DMS153 (cell line): Measurements from ENCODE around the gene CFAP46.
A peak's percentile ranks its signal among the peaks of the same experiment; 100 is the strongest.
"Not testable (repeated sequence)": the region's sequence is repeated elsewhere in the genome, so short reads cannot be mapped to it uniquely, and the experiment has no call there.

ENCODE experiments used
- DNase-seq: peaks from one replicate; lab custom pipeline; 2025; lab: John Stamatoyannopoulos, UW

Gene CFAP46

DNA sequence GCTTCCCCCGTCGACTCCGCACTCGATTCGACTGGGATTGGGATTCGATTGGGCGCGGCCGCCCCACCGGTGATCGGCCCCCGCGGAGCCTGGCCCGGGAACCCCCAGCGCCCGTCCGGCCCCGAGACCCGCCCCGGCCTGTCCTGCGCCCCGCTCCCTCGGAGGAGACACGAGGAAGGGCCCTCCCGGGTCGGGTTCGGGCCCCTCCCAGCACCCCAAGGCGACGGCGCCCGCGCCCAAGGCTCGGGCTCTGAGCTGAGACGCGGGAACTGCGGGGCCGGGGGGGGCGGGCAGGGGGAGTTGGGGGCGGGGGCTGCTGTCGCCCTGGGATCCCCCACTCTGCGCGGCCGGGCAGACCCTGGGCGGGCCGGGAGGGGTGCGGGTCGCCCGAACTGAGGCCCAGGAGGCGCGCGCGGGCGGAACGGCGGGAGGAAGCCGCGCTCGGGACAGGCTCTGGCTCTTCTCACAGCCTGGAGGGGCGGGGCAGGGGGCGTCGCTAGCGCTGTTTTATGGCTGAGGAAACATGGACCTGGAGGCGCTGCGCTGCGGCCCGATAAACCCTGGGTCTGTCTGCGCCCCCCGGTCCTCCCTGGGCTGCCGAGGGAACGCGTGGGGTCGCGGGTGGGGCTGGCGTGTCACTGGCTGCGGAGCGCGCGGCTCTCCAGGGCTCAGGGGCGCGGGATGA, 154.7 kb downstream of the CFAP46 start:
- DNase-seq = no peak

DNA sequence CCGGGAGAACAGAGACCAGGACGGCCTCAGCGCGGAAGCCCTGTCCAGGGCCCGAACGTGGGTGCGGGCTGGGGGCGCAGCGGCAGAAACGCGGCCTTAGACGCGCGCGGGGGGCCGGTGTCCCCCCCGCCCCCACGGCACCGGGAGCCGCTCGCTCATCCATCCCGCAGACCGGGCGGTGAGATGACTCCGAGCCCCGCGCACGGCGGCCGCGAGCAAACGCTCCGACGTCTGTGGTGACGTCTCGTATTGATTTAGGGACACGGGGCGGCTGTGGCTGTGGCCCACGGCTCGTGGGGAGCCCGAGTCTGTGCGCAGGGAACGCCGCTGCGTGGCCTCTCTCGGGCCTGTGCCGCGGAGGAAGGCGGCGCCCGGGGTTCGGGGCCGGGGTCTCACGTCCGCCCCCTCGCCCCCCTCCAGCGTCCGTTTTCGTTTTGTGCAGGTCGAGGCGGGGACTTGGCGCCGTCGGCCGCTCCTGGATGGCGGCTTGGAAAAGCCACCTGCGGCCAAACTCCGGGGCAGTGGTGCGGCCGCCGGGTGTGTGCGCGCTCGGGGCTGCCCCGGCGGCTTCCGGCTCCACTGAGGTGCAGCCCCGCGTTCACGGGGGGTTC, 155.4 kb downstream of the CFAP46 start:
- no peak for DNase-seq

DNA sequence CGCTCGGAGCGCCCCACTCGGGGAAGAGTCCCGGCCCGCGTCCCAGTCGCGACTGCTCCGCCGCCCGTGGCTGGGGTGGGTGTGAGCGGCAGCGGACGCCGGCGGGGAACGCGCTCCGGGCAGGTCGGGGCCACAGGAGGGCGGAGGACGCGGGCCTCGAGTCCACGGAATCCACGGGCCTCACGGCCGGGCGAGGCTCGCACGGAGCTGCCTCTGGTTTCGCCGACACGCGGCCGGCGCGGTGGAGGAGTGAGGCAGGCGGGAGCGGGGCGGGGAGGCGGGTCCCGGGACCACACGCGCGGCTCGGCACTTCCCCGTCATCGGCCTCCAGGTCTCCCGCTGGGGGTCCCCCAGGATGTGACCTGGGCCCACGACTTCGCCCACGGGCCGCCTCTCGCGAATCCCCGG, 155.9 kb downstream of the CFAP46 start:
- no peak for DNase-seq

DNA sequence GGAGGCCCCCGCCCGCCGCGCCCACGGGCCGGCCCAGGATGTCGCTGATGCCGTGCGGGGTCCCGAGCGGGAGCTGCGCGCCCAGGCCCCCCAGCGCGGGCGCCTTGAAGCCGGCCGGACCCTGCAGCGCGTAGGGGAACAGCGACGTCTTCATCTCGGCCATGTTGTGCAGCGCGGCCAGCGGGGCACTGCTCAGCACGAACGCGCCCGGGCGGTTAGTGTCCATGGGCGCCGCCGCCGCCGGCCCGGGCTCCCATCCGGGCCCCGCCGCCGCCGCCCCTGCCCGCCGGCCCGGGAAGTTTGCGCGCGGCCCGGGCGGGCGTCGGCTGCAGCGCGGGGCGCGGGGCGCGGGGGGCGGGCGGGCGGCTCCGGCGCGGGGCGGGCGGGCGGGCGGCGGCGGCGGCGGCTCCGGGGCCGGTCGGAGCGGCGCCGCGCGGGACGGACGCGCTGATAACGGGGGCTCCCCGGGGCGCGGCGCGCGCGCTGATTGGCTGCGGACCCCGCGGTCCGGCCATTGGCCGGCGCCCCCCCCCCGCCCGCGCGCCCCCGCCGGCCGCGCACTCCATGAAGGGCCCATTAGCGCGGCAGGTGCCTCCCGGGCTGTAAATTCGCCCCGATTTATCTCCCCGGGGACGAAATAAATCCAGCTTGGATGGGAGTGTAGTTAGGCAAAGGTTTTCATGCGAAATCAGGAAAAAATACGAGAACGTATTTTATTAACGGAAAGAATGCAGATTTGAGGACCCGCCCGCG, 156.5 kb downstream of the CFAP46 start, which contains the start of gene NKX6-2:
Gene NKX6-2 (minus strand): TSS at position 425 of the 753 bp plus-strand sequence. CDS start 199 bp downstream, at position 226.
- no peak for DNase-seq

DNA sequence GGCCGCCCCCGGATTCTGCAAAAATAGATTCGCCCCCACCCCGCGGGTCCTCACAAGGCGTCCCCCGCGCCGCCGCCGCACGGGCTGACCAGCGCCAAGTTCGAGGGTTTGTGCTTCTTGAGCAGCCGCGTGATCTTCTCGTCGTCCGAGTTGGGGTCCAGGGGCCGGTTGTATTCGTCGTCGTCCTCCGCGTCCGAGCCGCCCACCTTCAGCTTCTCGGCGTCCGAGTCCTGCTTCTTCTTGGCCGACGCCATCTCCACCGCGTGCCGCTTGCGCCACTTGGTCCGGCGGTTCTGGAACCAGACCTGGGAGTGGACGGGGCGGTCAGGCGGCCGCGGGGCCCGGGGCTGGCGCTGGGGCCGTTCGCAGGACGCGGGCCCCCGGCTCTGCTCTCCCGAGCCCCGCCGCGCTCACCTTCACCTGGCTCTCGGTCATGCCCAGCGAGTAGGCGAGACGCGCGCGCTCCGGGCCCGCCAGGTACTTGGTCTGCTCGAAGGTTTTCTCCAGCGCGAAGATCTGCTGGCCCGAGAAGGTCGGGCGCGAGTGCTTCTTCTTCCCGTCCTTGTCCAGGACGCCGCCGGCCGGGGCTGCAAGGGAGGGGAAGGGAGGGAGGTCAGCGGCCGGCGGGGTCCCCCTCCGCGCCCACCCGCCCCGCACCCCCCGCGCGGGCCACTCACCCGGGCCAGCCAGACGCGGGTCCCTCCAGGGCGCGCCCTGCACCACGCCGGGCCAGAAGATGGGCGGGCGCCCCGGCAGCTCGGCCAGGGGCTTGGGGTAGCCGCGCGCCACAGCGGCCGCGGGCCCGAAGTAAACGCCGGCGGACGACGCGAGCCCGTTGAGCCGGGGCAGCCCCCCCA, 157.3 kb downstream of the CFAP46 start:
- no peak for DNase-seq

DNA sequence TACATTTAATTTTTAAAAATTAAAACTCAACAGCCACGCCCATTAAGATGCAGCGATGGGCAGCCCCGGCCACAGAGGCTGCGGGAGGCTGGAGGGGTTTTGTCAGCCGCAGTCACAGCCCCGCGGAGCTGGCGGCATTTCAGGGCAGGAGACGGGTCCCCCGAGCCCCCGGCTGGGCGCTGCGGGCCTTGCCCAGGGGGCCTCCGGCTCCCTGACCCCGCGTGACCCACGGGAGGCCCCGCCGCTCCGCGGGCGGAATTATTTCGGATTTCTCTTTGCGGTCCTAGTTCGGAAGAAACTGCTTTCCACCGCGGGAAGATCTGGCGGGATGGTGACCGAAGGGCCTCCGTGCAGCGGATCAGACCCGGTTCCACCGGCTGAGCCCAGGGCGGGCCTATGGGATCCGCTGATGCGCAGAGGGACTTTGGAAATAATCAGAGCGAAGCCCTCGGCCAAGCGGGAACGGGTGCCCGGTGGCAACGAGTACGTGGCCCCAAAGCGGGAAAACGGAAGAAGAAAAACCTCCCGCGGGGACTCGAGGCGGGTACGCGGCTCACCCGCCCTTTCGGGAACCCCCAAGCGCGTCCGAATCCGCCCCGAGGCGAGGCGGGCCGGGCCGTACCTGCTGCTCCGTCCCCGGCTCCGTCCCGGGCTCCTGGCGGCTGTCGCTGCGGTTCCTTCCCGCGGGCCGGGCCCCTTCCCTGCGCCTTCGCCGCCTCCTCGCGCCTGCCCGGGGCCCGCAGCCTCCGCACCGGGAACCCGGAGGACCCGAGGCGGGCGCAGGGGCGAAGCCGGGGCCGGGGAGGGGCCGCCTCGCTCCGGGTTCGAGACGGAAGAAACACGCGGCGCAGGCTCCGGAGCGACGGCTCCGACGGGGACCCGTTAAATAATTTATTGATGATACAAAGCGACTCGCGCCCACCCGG, 158.2 kb downstream of the CFAP46 start:
- no peak for DNase-seq

DNA sequence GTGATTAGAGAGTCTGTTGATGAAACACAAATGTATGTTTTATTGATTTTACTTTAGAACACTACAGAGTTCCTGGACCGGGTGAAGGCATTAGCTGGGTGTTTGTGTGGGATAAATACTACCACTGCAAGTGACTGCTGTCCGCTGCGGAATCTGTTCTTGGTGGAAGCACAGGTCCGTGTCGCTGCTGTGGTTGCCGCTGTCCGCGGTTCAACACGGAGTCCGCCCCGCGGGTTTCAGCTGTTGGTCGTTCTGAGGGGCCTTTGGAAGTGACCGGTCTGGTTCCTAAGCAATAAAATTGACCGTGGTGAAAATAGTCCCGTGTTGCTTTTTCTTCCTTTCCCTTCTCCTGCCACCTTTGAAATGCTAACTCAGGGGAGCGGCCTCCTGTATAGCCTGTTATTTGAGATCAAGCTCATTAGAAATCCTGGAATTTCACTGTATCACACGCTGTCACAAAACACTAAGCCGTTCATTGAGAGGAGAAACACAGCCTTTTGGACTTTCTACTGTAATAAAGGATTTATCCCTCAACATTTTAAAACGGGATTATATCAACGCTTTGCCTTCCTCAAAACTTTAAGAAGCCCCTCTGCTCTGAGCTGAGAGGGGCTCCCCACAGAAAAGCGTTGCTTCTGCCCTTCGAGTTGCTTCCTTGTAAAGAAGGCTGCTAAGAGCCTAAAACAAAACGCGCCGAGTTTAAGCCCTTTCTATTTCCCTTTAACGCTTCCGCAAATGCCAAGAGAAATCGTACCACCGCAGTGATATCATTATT, 159.0 kb downstream of the CFAP46 start:
- no peak for DNase-seq

DNA sequence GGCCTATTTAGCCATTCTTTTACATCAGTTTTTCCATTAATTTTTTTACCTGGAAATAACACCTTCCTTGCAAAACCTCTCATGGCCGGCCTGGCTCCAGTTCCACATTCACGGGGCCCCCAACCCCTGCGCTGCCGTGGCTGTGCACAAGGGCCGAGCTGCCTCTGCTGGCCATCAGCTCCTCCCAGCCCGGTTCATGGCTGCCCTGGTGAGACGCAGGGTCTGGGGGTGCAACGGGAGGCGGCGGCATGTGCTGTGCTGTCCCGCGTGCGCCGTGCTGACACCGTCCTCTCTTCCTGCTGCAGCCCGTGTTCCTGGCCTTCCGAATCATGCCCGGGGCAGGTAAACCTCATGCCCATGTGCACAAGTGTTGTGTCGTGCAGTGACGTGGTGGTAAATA, 160.8 kb downstream of the CFAP46 start:
- DNase-seq = no peak

DNA sequence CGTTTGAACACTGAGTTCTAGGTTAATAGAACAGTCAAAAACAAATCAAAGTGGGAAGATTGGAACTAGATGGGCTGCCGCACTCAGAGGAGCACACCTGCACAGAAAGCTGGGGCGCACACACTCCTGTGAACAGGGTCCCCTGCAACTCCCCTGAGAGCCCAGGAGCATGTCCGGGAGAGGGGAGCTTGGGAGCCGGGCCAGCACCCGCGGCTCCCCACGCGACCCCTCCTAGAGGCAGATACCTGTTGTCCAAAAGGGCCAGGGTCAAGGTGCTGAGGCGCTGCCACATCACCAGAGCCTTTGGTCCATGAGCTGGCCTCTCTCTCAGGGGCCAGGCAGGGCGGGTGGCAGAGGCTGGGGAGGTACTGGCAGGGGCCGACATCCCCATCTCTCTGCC, 162.0 kb downstream of the CFAP46 start:
- DNase-seq = no peak

DNA sequence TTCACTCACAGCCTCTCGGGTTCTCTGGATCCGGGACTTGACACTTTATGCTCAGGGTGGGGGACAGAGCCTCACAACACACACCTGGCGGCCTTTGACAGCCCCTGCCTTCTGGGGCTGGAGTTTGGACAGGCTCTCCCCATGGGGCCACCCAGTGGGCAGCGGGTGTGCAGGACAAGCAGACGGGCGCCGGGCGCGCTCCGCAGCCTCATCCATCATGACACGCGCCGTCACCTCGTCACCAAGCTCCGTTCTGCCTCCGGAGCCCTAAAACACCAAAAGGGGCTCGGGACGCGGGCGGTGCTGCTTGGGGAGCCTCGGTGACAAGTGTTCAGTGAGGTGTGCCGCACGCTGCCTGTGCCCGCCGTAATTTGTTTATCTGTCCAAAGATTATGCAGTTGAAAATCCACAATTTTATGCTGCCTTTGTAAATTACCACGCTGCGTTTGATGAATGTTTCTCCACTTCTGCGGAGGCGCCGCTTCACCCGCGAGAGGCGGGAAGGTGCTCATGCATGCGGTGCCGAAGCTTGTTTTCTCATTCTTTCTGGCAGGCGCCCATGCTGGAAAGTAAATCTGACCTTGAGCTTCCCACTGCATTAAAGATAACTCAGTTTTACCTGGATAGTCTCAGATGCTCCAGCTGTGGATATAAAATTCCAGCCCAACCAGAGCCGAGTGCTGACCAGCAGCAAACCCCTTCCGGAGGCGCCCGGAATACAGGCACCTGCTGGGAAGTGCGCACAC, 162.6 kb downstream of the CFAP46 start:
- DNase-seq = no peak

DNA sequence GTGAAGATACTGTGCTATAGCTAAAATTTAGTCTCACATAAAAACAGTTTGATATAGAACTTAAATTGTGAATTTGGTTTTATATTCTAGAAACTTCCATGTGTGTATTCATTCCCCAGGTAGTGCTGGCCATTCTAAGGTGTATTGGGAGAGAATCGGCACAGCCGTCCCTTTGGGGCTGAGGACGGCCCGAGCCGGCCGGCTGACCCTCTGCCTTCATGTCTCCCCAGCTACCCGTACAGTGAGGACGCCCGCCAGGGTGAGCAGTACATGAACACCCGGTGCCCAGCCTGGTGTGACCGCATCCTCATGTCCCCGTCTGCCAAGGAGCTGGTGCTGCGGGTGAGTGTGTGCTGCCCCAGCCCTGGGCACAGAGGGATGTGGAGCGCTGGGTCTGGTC, 164.9 kb downstream of the CFAP46 start:
- DNase-seq = no peak

DNA sequence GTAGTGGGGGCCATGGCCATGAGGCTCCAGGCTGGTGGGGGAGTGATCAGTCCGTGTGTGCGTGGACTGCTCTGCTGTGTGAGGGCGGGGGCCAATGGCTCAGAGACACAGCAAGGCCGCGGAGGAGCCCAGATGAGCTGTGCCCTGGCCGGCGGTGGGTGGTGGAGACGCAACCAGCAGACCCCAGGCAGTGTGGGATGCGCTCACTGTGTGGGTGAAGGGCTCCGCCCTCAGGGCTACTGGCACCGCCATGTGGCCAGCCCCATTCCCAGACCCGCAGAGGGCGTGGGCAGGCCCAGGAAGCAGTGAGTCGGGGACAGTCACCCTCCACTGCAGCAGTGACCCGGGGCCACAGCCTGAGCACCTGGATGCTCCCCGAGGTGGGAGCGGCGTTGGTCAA, 165.5 kb downstream of the CFAP46 start:
- DNase-seq = no peak

DNA sequence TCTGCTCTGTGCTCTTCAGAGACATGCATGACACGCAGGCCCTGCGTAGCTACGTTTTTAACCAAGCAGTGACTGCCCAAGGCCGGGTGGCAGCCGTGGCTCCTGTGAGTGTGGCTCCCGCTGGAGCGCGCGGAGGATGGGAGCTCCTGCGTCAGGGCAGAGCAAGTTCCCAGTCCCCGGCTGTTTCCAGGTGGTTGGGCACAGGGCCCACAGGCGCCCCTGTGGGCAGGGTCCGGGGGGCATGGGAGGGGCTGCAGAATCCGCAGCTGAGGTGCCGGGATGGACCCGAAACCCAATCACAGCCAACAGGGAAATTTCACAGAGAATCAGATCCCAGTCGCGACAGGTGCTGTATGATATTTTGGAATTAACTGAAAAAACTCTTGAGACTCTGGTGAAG, 166.2 kb downstream of the CFAP46 start:
- no peak for DNase-seq

DNA sequence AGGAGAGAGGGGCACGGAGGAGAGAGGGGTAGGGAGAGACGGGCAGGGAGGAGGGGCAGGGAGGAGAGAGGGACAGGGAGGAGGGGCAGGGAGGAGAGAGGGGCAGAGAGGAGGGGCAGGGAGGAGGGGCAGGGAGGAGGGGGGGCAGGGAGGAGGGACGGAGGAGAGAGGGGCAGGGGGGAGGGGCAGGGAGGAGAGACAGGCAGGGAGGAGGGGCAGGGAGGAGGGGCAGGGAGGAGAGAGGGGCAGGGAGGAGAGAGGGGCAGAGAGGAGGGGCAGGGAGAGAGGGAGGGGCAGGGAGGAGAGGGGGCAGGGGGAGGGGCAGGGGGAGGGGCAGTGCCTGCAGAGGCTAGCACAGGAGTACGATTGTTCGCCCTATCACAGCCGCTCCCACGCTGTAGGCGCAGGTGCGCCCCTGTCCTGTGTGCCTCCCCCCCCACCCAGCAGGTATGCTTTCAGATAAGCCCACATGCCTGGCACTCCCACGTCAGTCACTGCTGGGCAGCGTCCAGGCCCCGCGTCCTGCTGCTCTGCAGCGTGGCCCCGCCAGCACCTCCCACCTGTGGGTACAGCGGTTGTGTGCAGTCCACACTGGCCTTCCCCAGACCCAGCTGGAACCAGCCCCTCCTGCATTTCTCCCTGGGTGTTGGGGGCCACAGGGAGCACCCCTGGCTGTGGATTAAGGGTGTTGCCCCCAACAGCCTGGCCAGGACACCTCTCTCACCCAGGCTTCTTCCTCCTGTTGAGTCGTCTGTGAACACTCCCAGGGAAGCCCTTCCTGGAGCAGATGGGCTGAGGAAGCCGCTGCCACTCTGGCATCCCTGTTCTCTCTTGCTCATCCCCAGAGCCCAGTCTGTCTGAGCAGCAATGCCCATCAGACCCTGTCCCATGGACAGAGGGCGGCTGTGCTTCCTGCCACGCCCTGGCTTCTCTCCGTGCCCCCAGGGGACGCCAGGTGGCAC, 167.2 kb downstream of the CFAP46 start:
- peak; percentile 54 for DNase-seq

DNA sequence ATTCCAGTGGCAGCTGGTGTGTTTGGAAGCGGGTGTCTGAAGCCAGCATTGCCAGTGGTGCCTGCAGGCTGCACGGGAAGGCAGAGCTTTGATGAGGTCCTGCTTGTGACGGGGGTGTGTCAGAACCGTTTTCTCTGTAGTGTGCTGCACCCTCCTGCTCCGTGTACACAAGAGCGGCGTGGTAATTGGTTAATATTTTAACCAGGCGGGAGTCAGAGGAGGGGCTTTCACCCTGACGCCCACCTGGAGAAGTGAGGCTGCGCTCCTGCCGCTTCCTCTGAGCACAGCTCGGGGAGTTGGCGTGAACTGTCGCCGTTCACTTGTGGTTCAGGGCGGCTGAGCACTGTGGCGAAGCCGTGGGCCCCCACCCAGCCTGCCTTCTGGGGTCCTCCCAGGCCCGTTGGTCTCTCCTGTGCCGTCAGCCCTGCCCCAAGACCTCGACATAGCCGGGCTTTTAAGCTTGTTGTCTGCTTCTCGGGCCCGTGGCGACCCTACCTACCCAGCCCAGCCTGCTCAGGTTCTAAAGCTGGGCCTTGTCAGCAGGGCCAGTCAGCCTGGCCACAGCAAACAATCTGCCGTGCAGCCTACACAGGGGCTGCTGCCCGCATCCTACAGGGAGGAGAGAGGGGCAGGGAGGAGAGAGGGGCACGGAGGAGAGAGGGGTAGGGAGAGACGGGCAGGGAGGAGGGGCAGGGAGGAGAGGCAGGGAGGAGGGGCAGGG, 168.0 kb downstream of the CFAP46 start:
- no peak for DNase-seq

DNA sequence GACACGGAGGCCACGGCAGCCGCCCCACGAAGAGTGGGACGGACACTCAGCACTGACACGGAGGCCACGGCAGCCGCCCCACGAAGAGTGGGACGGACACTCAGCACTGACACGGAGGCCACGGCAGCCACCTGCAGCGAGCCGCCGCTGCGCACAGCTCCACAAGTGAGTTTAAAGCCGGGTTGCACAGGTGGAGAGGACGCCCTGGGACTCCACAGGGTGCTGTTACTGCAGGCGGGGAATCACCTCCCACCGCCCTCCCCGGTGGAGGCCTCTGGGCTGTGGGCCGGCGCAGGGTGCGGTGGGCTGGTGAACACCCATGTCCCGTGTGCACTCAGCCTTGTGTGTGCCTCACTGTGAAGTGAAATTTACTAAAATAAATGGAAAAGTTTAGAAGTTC, 169.6 kb downstream of the CFAP46 start:
- DNase-seq = not testable (repeated sequence)
